HepG2 (cell line): ENCODE data around the gene RAD51D. TPM values are rescaled to one million over a fixed set of nuclear protein-coding genes. Genes with fewer than 3 reads are reported as not detected.
A peak's percentile ranks its signal among the peaks of the same experiment; 100 is the strongest.

Source experiments
- ARNTL ChIP-seq: sonication (generic); formaldehyde crosslinking; IDR thresholded peaks from 2 replicates; pipeline ENCODE4 v1.4.0; 2020; ENCODE audit warnings: mild to moderate bottlenecking, missing genetic modification reagents
- DPF2 ChIP-seq: sonication (generic); formaldehyde crosslinking; IDR thresholded peaks from 2 replicates; pipeline ENCODE4 v1.4.0; 2020; ENCODE audit warnings: mild to moderate bottlenecking, low read depth, missing genetic modification reagents, borderline replicate concordance
- FOXO1 ChIP-seq: sonication (generic); formaldehyde crosslinking; IDR thresholded peaks from 2 replicates; pipeline ENCODE4 v1.4.0; 2020; ENCODE audit warnings: missing genetic modification reagents
- HOXA7 ChIP-seq: sonication (generic); formaldehyde crosslinking; IDR thresholded peaks from 2 replicates; pipeline ENCODE4 v1.8.1; 2022; ENCODE audit warnings: mild to moderate bottlenecking, missing genetic modification reagents, moderate library complexity
- MEIS1 ChIP-seq: sonication (generic); formaldehyde crosslinking; IDR thresholded peaks from 2 replicates; pipeline ENCODE4 v1.9.0; 2021; ENCODE audit warnings: mild to moderate bottlenecking, missing genetic modification reagents, moderate library complexity, borderline replicate concordance
- POLR2A ChIP-seq, 2 experiments: IDR thresholded peaks; 2 replicates each; pipeline ENCODE4 v1.6.1; 2011; ENCODE audit warnings: low read depth in 2 of 2, low read length in 2 of 2, mild to moderate bottlenecking in 1 of 2, moderate library complexity in 1 of 2; ENCODE audit not compliant: insufficient read depth in 1 of 2
- RBM39 ChIP-seq: fragments of 200-400 bp; formaldehyde crosslinking; IDR thresholded peaks from one replicate; pipeline ENCODE4 v1.6.1; 2018; ENCODE audit warnings: antibody characterized with exemption, mild to moderate bottlenecking, low read depth, low read length; ENCODE audit not compliant: poor library complexity, severe bottlenecking
- TCF12 ChIP-seq, 2 experiments: fragments of 450-650 bp in 1 of 2; sonication (generic) in 1 of 2; formaldehyde crosslinking in 1 of 2; IDR thresholded peaks; 2 replicates each; pipeline versions ENCODE4 v1.6.1 to v1.8.0; 2017 to 2022; ENCODE audit warnings: antibody characterized with exemption in 1 of 2, mild to moderate bottlenecking in 1 of 2, missing genetic modification reagents in 1 of 2, moderate library complexity in 1 of 2
- ZIK1 ChIP-seq: sonication (generic); formaldehyde crosslinking; IDR thresholded peaks from 2 replicates; pipeline ENCODE4 v1.5.0; 2020; ENCODE audit warnings: mild to moderate bottlenecking, low read depth, missing genetic modification reagents, borderline replicate concordance
- ZNF33A ChIP-seq: sonication (generic); formaldehyde crosslinking; IDR thresholded peaks from 2 replicates; pipeline ENCODE4 v1.5.1; 2020; ENCODE audit warnings: missing genetic modification reagents, mild to moderate bottlenecking, moderate library complexity, borderline replicate concordance
- ZNF451 ChIP-seq: sonication (generic); formaldehyde crosslinking; IDR thresholded peaks from 2 replicates; pipeline ENCODE4 v1.5.0; 2020; ENCODE audit warnings: mild to moderate bottlenecking, missing genetic modification reagents
- polyA plus RNA-seq, 8 experiments: library from polyadenylated mRNA; depleted of rRNA in 3 of 8; stranded (reverse) in 7 of 8; unstranded in 1 of 8; fragments of >200 nt; fragmentation: Illumina TruSeq in 4 of 8; extraction: Trizol in 4 of 8; gene quantifications; 2 replicates each; pipeline versions ENCODE4 v1.2.1 to v1.2.3, GENCODE V29; 2011 to 2016; ENCODE audit warnings: low read depth in 4 of 8, missing spikeins in 1 of 8, mixed read lengths in 1 of 8; ENCODE audit not compliant: insufficient read depth in 1 of 8
- total RNA-seq, 5 experiments: library from RNA; depleted of rRNA; stranded (reverse); fragments of >200 nt; fragmentation: Illumina TruSeq; extraction: Trizol; gene quantifications; 2 replicates each; pipeline ENCODE4 v1.2.3, GENCODE V29; 2016; ENCODE audit warnings: low read depth in 1 of 5
- TF ChIP-seq, protein P1 (sequence below), 2 experiments: sonication (generic) in 1 of 2; formaldehyde crosslinking in 1 of 2; IDR thresholded peaks; 2 replicates each; pipeline versions ENCODE4 v1.6.1 to v1.9.0; 2014 to 2022; ENCODE audit warnings: antibody characterized with exemption in 1 of 2, borderline replicate concordance in 1 of 2, inconsistent platforms in 1 of 2, low read depth in 1 of 2, missing genetic modification reagents in 1 of 2
- TF ChIP-seq, protein P2 (sequence below): sonication (generic); formaldehyde crosslinking; IDR thresholded peaks from 2 replicates; pipeline ENCODE4 v1.5.0; 2020; ENCODE audit warnings: mild to moderate bottlenecking, low read depth, missing genetic modification reagents, borderline replicate concordance
- TF ChIP-seq, protein P3 (sequence below): sonication (generic); formaldehyde crosslinking; IDR thresholded peaks from 2 replicates; pipeline ENCODE4 v1.8.0; 2022; ENCODE audit warnings: mild to moderate bottlenecking, missing genetic modification reagents, borderline replicate concordance
- TF ChIP-seq, protein P4 (sequence below): sonication (generic); formaldehyde crosslinking; IDR thresholded peaks from 2 replicates; pipeline ENCODE4 v1.5.1; 2020; ENCODE audit warnings: mild to moderate bottlenecking, missing genetic modification reagents

Gene RAD51D
- total and polyA plus RNA-seq, 2 of the 13 experiments (the other 11 are each of a cell fraction or from before 2014, with no cell fraction given): 6.7 to 13.1 TPM

DNA sequence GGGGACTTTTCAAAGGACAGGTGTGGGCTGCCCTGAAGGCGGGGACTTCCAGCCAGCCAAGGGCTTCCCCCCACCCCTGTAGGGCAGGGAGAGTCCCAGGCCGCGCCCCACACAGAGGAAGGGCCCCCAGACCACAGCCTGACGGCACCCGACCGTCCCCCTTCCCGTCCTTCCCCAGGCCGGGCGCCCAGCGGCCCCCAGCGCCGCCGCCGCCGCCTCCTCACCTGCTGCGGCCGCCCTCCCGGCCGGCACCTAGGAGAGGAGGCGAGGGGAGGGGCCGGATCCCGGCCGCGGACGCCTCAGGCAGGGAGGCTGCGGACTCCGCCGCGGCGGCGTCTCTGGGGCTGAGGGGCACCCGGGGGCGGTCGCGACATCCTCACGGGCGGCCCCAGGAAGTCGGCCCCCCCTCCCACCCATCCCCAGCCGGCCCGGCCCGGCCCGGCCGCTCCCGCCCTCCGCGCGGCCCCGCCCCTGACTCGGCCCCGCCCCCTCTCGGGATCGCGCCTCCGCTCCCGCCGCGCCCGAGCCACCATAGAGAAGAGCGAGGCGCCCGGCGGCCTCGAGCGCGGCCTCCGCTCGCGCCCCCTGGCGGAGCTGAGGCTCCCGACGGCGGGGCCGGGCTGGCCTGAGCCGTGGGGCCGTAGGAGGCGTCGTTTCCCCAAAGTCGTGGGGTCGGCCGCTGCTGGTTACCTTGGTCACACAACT lies 30.6 kb downstream of the RAD51D start (continued):
- TF ChIP-seq, protein P1, sequence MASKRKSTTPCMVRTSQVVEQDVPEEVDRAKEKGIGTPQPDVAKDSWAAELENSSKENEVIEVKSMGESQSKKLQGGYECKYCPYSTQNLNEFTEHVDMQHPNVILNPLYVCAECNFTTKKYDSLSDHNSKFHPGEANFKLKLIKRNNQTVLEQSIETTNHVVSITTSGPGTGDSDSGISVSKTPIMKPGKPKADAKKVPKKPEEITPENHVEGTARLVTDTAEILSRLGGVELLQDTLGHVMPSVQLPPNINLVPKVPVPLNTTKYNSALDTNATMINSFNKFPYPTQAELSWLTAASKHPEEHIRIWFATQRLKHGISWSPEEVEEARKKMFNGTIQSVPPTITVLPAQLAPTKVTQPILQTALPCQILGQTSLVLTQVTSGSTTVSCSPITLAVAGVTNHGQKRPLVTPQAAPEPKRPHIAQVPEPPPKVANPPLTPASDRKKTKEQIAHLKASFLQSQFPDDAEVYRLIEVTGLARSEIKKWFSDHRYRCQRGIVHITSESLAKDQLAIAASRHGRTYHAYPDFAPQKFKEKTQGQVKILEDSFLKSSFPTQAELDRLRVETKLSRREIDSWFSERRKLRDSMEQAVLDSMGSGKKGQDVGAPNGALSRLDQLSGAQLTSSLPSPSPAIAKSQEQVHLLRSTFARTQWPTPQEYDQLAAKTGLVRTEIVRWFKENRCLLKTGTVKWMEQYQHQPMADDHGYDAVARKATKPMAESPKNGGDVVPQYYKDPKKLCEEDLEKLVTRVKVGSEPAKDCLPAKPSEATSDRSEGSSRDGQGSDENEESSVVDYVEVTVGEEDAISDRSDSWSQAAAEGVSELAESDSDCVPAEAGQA (IDR thresholded peaks at IDR 0.05; ENCODE audit: low read depth): no peak
- TF ChIP-seq, protein P1 (CRISPR knock-in tag; IDR thresholded peaks at IDR 0.05; ENCODE audit: borderline replicate concordance): no peak
- TF ChIP-seq FOXO1 (CRISPR knock-in tag) (no peak; the same call in 1 of the 2 replicates), ARNTL (CRISPR knock-in tag) (no peak), DPF2 (no peak), HOXA7 (CRISPR knock-in tag) (no peak), ZNF451 (CRISPR knock-in tag) (no peak), ZNF33A (CRISPR knock-in tag) (no peak), TCF12 (IDR thresholded peaks at IDR 0.05) (no peak), TCF12 (CRISPR knock-in tag; IDR thresholded peaks at IDR 0.05) (no peak), MEIS1 (CRISPR knock-in tag) (no peak), ZIK1 (CRISPR knock-in tag) (no peak), RBM39 (no peak), POLR2A (IDR thresholded peaks at IDR 0.05; ENCODE audit: insufficient read depth in 1 of 2, low read depth in 2 of 2, low read length in 2 of 2) (peak in 1 of 2 experiments; percentile 62; a peak in 1 of 4 replicates)
- TF ChIP-seq, protein P2, sequence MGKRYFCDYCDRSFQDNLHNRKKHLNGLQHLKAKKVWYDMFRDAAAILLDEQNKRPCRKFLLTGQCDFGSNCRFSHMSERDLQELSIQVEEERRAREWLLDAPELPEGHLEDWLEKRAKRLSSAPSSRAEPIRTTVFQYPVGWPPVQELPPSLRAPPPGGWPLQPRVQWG (CRISPR knock-in tag): no peak
- TF ChIP-seq, protein P3, sequence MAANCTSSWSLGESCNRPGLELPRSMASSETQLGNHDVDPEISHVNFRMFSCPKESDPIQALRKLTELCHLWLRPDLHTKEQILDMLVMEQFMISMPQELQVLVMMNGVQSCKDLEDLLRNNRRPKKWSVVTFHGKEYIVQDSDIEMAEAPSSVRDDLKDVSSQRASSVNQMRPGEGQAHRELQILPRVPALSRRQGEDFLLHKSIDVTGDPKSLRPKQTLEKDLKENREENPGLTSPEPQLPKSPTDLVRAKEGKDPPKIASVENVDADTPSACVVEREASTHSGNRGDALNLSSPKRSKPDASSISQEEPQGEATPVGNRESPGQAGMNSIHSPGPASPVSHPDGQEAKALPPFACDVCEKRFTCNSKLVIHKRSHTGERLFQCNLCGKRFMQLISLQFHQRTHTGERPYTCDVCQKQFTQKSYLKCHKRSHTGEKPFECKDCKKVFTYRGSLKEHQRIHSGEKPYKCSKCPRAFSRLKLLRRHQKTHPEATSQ (CRISPR knock-in tag): no peak
- TF ChIP-seq, protein P4, sequence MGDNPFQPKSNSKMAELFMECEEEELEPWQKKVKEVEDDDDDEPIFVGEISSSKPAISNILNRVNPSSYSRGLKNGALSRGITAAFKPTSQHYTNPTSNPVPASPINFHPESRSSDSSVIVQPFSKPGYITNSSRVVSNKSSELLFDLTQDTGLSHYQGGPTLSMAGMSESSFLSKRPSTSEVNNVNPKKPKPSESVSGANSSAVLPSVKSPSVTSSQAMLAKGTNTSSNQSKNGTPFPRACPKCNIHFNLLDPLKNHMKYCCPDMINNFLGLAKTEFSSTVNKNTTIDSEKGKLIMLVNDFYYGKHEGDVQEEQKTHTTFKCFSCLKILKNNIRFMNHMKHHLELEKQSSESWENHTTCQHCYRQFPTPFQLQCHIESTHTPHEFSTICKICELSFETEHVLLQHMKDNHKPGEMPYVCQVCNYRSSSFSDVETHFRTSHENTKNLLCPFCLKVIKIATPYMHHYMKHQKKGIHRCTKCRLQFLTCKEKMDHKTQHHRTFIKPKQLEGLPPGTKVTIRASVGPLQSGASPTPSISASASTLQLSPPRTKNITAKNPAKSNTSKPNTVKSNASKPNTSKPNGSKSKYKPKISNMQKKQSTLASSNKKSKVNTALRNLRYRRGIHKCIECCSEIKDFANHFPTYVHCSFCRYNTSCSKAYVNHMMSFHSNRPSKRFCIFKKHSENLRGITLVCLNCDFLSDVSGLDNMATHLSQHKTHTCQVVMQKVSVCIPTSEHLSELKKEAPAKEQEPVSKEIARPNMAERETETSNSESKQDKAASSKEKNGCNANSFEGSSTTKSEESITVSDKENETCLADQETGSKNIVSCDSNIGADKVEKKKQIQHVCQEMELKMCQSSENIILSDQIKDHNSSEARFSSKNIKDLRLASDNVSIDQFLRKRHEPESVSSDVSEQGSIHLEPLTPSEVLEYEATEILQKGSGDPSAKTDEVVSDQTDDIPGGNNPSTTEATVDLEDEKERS (CRISPR knock-in tag): no peak
